ENCODE data around the gene HEG1. TPM values are rescaled to one million over a fixed set of nuclear protein-coding genes. Genes with fewer than 3 reads are reported as not detected.

Gene HEG1
- total RNA-seq, 2 experiments from 2014 or later = 31.2 to 32.6 TPM

GRCh38 chr3:125104639-125105038, 48.8 kb upstream of the HEG1 start:
- peaks cover 3% of the 10 kb centered on the region for H3K9me3 Mint-ChIP-seq
- H3K27ac Mint-ChIP-seq = no peak overlapping the region
- H3K4me1 Mint-ChIP-seq (ENCODE audit: low read depth) = no peaks in the 10 kb centered on the region
- intact Hi-C loops (cut with DNase I, micrococcal nuclease) = no loop called here
- Histone ChIP-seq H3K36me3 (ENCODE audit: insufficient read depth, low read length) (no peaks in the 10 kb centered on the region), H3K4me1 (ENCODE audit: insufficient read depth, low read length) (no peaks in the 10 kb centered on the region), H3K4me3 (ENCODE audit: low read length) (no peak overlapping the region), H3K9me3 (ENCODE audit: control insufficient read depth in 1 of 2, insufficient read depth in 1 of 2, low read length in 2 of 2) (peaks cover 0 to 2% of the 10 kb centered on the region in 2 experiments), H3K27me3 (ENCODE audit: control insufficient read depth in 1 of 2, insufficient read depth in 2 of 2, low read length in 2 of 2) (no peaks in the 10 kb centered on the region), H3K27ac (ENCODE audit: low read depth in 1 of 2, low read length in 2 of 2) (no peak overlapping the region)
- ATAC-seq (ENCODE audit: poor library complexity) (no peak), DNase-seq (no peak)
- POLR2A ChIA-PET = no interaction called here
- TF ChIP-seq, protein P1, sequence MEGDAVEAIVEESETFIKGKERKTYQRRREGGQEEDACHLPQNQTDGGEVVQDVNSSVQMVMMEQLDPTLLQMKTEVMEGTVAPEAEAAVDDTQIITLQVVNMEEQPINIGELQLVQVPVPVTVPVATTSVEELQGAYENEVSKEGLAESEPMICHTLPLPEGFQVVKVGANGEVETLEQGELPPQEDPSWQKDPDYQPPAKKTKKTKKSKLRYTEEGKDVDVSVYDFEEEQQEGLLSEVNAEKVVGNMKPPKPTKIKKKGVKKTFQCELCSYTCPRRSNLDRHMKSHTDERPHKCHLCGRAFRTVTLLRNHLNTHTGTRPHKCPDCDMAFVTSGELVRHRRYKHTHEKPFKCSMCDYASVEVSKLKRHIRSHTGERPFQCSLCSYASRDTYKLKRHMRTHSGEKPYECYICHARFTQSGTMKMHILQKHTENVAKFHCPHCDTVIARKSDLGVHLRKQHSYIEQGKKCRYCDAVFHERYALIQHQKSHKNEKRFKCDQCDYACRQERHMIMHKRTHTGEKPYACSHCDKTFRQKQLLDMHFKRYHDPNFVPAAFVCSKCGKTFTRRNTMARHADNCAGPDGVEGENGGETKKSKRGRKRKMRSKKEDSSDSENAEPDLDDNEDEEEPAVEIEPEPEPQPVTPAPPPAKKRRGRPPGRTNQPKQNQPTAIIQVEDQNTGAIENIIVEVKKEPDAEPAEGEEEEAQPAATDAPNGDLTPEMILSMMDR (IDR thresholded peaks at IDR 0.05) = no peak
- CTCF ChIA-PET = no interaction called here
- peaks cover 4% of the 10 kb centered on the region for H3K36me3 Mint-ChIP-seq (ENCODE audit: low read depth)
- H3K4me3 Mint-ChIP-seq = no peak overlapping the region
- no peaks in the 10 kb centered on the region for H3K27me3 Mint-ChIP-seq

GRCh38 chr3:125103406-125103805, 47.6 kb upstream of the HEG1 start:
- Mint-ChIP-seq H3K9me3 (peaks cover 5% of the 10 kb centered on the region), H3K4me1 (ENCODE audit: low read depth) (no peaks in the 10 kb centered on the region), H3K27me3 (no peaks in the 10 kb centered on the region), H3K36me3 (ENCODE audit: low read depth) (peaks cover 4% of the 10 kb centered on the region), H3K4me3 (no peak overlapping the region), H3K27ac (no peak overlapping the region)
- no peak for DNase-seq
- no peaks in the 10 kb centered on the region for H3K27me3 ChIP-seq (ENCODE audit: control insufficient read depth in 1 of 2, insufficient read depth in 2 of 2, low read length in 2 of 2)
- H3K4me3 ChIP-seq (ENCODE audit: low read length) = no peak overlapping the region
- no peaks in the 10 kb centered on the region for H3K36me3 ChIP-seq (ENCODE audit: insufficient read depth, low read length)
- intact Hi-C loops (cut with DNase I, micrococcal nuclease) = no loop called here
- ChIA-PET CTCF (no interaction called here), POLR2A (no interaction called here)
- TF ChIP-seq, protein P1 (IDR thresholded peaks at IDR 0.05) = no peak
- H3K9me3 ChIP-seq (ENCODE audit: control insufficient read depth in 1 of 2, insufficient read depth in 1 of 2, low read length in 2 of 2) = peaks cover 5% of the 10 kb centered on the region in 2 experiments
- no peaks in the 10 kb centered on the region for H3K4me1 ChIP-seq (ENCODE audit: insufficient read depth, low read length)
- H3K27ac ChIP-seq (ENCODE audit: low read depth in 1 of 2, low read length in 2 of 2) = no peak overlapping the region
- no peak for ATAC-seq (ENCODE audit: poor library complexity)

DNA sequence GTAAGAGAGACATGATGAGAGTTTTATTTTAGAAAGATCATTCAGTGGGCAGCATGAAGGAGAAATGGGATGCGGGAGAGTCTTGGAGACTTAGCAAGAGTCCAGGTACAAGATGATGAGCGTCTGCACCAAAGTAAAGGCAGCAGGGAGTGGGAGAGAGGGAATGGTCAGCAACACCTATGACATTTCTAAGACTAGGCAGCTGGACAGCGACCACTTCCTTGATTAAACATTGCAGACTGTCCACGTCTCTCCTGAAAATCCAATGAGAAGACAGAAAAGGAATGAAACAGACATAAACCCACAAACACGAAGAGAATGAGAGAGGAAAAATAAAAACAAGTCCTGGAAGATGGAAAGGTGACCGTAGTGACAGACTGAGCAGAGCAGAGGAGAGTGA, 46.7 kb upstream of the HEG1 start:
- no peak for DNase-seq
- H3K27ac ChIP-seq (ENCODE audit: low read depth in 1 of 2, low read length in 2 of 2) = no peak overlapping the region
- no peak for ATAC-seq (ENCODE audit: poor library complexity)
- H3K9me3 ChIP-seq (ENCODE audit: control insufficient read depth in 1 of 2, insufficient read depth in 1 of 2, low read length in 2 of 2) = peaks cover 5% of the 10 kb centered on the region in 2 experiments
- no peaks in the 10 kb centered on the region for H3K4me1 ChIP-seq (ENCODE audit: insufficient read depth, low read length)
- H3K9me3 Mint-ChIP-seq = peaks cover 5% of the 10 kb centered on the region
- intact Hi-C loops (cut with DNase I, micrococcal nuclease) = no loop called here
- H3K36me3 ChIP-seq (ENCODE audit: insufficient read depth, low read length) = no peaks in the 10 kb centered on the region
- POLR2A ChIA-PET = no interaction called here
- CTCF ChIA-PET = no interaction called here
- no peaks in the 10 kb centered on the region for H3K4me1 Mint-ChIP-seq (ENCODE audit: low read depth)
- H3K4me3 ChIP-seq (ENCODE audit: low read length) = no peak overlapping the region
- no peaks in the 10 kb centered on the region for H3K27me3 Mint-ChIP-seq
- no peak overlapping the region for H3K4me3 Mint-ChIP-seq
- no peak overlapping the region for H3K27ac Mint-ChIP-seq
- TF ChIP-seq, protein P1 (IDR thresholded peaks at IDR 0.05) = no peak
- H3K27me3 ChIP-seq (ENCODE audit: control insufficient read depth in 1 of 2, insufficient read depth in 2 of 2, low read length in 2 of 2) = no peaks in the 10 kb centered on the region
- peaks cover 4% of the 10 kb centered on the region for H3K36me3 Mint-ChIP-seq (ENCODE audit: low read depth)

Measured in CD4-positive, alpha-beta T cell (primary cell).